IgD-negative memory B cell (primary cell): ENCODE data around the gene GPR155. TPM values are rescaled to one million over a fixed set of nuclear protein-coding genes. Genes with fewer than 3 reads are reported as not detected.

ENCODE experiments used
- H3K27ac Mint-ChIP-seq, 3 donors: one replicate each; pipeline ENCODE4 v1.8.0; 2020 to 2022; ENCODE audit warnings: mild to moderate bottlenecking in 3 of 3, mixed read lengths in 3 of 3, moderate library complexity in 1 of 3
- H3K27me3 Mint-ChIP-seq: one replicate; pipeline ENCODE4 v1.8.0; 2021; ENCODE audit warnings: mixed read lengths
- H3K36me3 Mint-ChIP-seq: one replicate; pipeline ENCODE4 v1.8.0; 2020; ENCODE audit warnings: mild to moderate bottlenecking, mixed read lengths
- H3K4me1 Mint-ChIP-seq, 3 donors: one replicate each; pipeline ENCODE4 v1.8.0; 2020 to 2022; ENCODE audit warnings: mixed read lengths in 3 of 3, mild to moderate bottlenecking in 1 of 3
- H3K4me3 Mint-ChIP-seq, 4 donors: one replicate each; pipeline ENCODE4 v1.8.0; 2020 to 2022; ENCODE audit warnings: mild to moderate bottlenecking in 4 of 4, mixed read lengths in 4 of 4, moderate library complexity in 3 of 4
- H3K9me3 Mint-ChIP-seq, 3 donors: one replicate each; pipeline ENCODE4 v1.8.0; 2020 to 2021; ENCODE audit warnings: mixed read lengths in 3 of 3, mild to moderate bottlenecking in 1 of 3
- polyA plus RNA-seq: library from polyadenylated mRNA; unstranded; fragments of 300-500 nt; fragmentation: Illumina TruSeq; gene quantifications from one replicate; pipeline ENCODE4 v1.2.3, GENCODE V29; 2021

Gene GPR155
- 1.6 TPM for polyA plus RNA-seq

GRCh38 chr2:174486563-174487107 is at the start of gene GPR155:
GPR155 (minus strand) TSS chr2:174487029; CDS start chr2:174481956, 5,073 bp downstream.
- Mint-ChIP-seq H3K4me3 (peak within 1 kb of the TSS; percentile 93 to 98 (median 97)), H3K36me3 (peaks cover 3% of the 10 kb centered on the region), H3K27me3 (peaks cover 3% of the 10 kb centered on the region), H3K27ac (peak within 1 kb of the TSS; percentile 83 to 99 (median 95)), H3K9me3 (no peaks in the 10 kb centered on the region), H3K4me1 (peaks cover 28 to 34% (median 32%) of the 10 kb centered on the region in 3 donors)

GRCh38 chr2:174535757-174536703 is 49.2 kb upstream of the GPR155 start:
- no peak overlapping the region for H3K4me3 Mint-ChIP-seq
- H3K27me3 Mint-ChIP-seq: peaks cover 6% of the 10 kb centered on the region
- no peaks in the 10 kb centered on the region for H3K9me3 Mint-ChIP-seq
- H3K4me1 Mint-ChIP-seq: peaks cover 2 to 6% (median 5%) of the 10 kb centered on the region in 3 donors
- H3K27ac Mint-ChIP-seq: no peak overlapping the region
- H3K36me3 Mint-ChIP-seq: no peaks in the 10 kb centered on the region

DNA sequence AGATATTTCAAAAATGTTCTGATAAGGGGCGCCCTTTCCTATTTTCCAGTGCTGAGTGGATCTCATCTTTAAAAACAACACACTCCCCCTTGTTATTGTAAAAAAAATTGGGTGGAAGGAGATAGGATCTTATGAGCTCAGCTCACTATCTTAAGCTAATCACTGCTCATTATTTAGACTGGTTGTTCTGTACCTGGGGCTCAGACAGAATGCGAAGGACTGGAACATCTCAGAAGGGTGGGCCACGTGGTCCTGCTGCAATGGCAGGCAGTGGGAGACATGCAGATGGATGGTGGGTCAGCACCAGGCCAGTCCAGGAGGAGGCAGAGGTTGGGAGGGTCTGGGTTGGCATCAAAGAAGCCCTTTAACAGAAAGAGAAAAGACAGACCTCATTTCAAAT is 48.3 kb upstream of the GPR155 start:
- Mint-ChIP-seq H3K36me3 (no peaks in the 10 kb centered on the region), H3K4me1 (peaks cover 2 to 6% (median 5%) of the 10 kb centered on the region in 3 donors)

DNA sequence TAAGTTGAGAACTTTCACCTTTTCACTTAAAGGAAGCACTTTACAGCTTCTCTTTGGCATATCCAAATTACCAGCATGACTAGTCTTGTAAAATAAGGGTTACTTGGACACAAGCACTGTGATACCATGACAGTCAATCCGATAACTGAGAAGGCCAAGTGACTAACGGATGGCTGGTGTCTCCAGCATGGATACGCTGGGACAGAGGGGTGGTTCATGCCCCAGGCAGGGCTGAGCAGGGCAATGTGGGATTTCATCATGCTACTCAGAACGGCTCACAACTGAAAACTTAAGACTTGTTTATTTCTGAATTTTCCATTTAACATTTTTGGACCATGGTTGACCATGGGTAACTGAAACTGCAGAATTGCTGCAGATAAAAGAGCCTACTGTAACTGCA is 43.1 kb upstream of the GPR155 start:
- Mint-ChIP-seq H3K27ac (no peak overlapping the region), H3K9me3 (peaks cover 5 to 8% (median 6%) of the 10 kb centered on the region in 3 donors), H3K27me3 (no peaks in the 10 kb centered on the region), H3K4me3 (no peak overlapping the region), H3K36me3 (peaks cover 7% of the 10 kb centered on the region), H3K4me1 (no peaks in the 10 kb centered on the region)

More for the DNA sequence above, 48.3 kb upstream of the GPR155 start:
- peaks cover 6% of the 10 kb centered on the region for H3K27me3 Mint-ChIP-seq
- H3K27ac Mint-ChIP-seq: no peak overlapping the region
- no peak overlapping the region for H3K4me3 Mint-ChIP-seq
- H3K9me3 Mint-ChIP-seq: no peaks in the 10 kb centered on the region

DNA sequence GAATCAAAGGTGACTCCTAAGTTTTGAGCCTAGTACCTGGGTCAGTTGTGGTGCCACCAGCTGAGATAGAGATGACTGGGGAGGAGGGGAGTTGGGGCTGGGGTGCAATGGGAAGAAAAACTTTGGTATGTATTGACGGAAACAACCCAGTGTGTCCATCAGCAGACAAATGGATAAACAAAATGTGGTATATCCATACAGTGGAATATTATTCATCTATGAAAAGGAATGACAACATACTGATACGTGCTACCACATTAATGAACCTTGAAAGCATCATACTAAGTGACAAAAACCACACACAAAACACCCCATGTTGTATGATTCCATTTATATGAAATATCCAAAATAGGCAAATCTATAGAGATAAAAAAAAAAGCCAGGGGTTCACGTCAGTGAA is 41.1 kb upstream of the GPR155 start:
- peaks cover 5 to 8% (median 6%) of the 10 kb centered on the region in 3 donors for H3K9me3 Mint-ChIP-seq
- H3K27me3 Mint-ChIP-seq: peaks cover 4% of the 10 kb centered on the region
- H3K36me3 Mint-ChIP-seq: peaks cover 7% of the 10 kb centered on the region
- peaks cover 3 to 10% (median 9%) of the 10 kb centered on the region in 3 donors for H3K4me1 Mint-ChIP-seq
- H3K27ac Mint-ChIP-seq: no peak overlapping the region
- no peak overlapping the region for H3K4me3 Mint-ChIP-seq

DNA sequence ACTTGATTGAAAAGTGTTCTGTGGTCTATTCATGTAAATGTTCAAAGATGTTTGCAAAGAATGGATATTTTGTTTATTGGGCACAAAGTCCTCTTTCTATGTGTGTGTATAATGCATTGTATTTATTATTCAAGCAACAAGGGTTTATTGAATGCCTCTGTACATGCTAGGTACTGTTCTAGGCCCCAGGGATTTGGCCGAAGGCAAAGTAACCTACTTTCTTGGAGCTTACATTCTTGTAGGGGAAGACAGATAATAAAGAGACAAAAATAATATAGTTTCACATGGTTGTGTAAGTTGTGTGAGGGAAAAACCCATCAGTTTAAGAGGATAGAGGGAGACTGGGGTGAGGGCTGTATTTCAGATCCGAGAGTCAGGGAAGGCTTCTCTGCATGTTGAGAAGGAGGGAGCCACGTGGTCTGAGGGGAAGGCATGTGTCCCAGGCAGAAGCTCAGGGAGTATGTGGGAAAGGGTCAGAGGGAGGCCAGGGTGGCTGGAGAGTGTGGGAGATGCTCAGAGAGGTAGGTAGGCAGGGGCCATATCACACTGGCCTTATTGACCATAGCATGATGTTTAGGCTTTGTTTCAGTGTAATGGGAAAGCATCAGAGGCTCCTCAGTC is 40.4 kb upstream of the GPR155 start:
- H3K27ac Mint-ChIP-seq: no peak overlapping the region
- H3K27me3 Mint-ChIP-seq: peaks cover 4% of the 10 kb centered on the region
- no peak overlapping the region for H3K4me3 Mint-ChIP-seq

GRCh38 chr2:174524527-174524926 is 37.7 kb upstream of the GPR155 start:
- Mint-ChIP-seq H3K36me3 (peaks cover 7% of the 10 kb centered on the region), H3K27me3 (peaks cover 4% of the 10 kb centered on the region), H3K9me3 (peaks cover 5 to 8% (median 6%) of the 10 kb centered on the region in 3 donors), H3K27ac (no peak overlapping the region), H3K4me3 (peak overlapping the region in 1 of 4 donors; percentile 44), H3K4me1 (peaks cover 3 to 12% (median 10%) of the 10 kb centered on the region in 3 donors)

More for the DNA sequence above, 40.4 kb upstream of the GPR155 start:
- H3K36me3 Mint-ChIP-seq: peaks cover 7% of the 10 kb centered on the region
- peaks cover 5 to 8% (median 6%) of the 10 kb centered on the region in 3 donors for H3K9me3 Mint-ChIP-seq
- peaks cover 3 to 12% (median 10%) of the 10 kb centered on the region in 3 donors for H3K4me1 Mint-ChIP-seq

GRCh38 chr2:174522553-174522952 is 35.7 kb upstream of the GPR155 start:
- H3K27ac Mint-ChIP-seq: no peak overlapping the region
- peaks cover 4% of the 10 kb centered on the region for H3K36me3 Mint-ChIP-seq
- peaks cover 3 to 12% (median 10%) of the 10 kb centered on the region in 3 donors for H3K4me1 Mint-ChIP-seq
- peaks cover 4% of the 10 kb centered on the region for H3K27me3 Mint-ChIP-seq
- H3K9me3 Mint-ChIP-seq: peaks cover under 1 to 3% (median 3%) of the 10 kb centered on the region in 3 donors
- H3K4me3 Mint-ChIP-seq: no peak overlapping the region

GRCh38 chr2:174518395-174518794 is 31.6 kb upstream of the GPR155 start:
- Mint-ChIP-seq H3K9me3 (no peaks in the 10 kb centered on the region), H3K4me1 (peaks cover 7 to 17% (median 7%) of the 10 kb centered on the region in 3 donors), H3K27me3 (no peaks in the 10 kb centered on the region), H3K27ac (no peak overlapping the region), H3K36me3 (no peaks in the 10 kb centered on the region), H3K4me3 (no peak overlapping the region)

DNA sequence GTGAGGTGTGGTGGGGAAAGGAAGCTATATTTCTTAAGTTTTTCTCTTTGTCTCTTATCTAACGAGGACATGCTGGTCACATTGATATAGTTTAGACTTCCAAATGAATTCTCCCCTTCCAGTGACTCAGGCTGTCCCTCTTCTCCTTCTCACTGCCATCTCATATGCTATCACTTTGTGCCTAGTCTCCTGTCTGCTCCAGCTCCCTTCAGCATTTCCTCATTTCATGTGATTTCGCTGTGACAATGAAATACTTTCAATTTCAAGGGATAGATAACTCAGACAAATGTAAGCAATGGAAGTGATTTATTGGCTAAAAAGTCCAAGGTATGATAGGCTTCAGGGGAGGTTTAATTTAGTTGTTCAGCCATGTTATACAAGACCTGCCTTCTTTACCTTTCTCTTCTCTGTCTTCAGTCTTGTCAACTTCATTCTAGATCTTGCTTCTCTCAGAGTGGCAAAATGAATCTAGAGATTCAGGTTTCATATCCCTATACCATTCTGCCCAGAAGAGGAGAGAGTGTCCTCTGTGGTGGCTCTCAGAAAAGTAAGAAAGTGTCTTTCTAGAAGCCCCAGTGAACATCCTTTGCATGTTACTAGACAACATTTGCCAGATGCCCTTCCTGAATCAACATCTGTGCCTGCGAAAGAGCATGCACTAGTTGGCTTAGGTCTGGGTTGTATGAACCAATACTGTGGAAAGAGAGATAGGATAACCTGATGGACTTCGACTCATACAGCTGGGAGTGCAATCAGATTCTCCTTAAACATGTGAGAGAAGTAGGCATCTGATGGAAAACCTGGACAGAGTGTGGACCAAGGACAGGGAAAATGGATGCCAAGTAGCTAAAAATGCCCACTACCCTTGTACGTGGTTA is 29.9 kb upstream of the GPR155 start:
- H3K4me3 Mint-ChIP-seq: peak overlapping the region in 1 of 4 donors; percentile 56
- peaks cover 0 to 8% (median 0%) of the 10 kb centered on the region in 3 donors for H3K9me3 Mint-ChIP-seq
- H3K4me1 Mint-ChIP-seq: peaks cover 7 to 14% (median 7%) of the 10 kb centered on the region in 3 donors

GRCh38 chr2:174512345-174512744 is 25.5 kb upstream of the GPR155 start:
- H3K27me3 Mint-ChIP-seq: no peaks in the 10 kb centered on the region
- peaks cover 2 to 26% (median 11%) of the 10 kb centered on the region in 3 donors for H3K9me3 Mint-ChIP-seq
- no peak overlapping the region for H3K27ac Mint-ChIP-seq
- H3K4me1 Mint-ChIP-seq: peaks cover 7 to 14% (median 7%) of the 10 kb centered on the region in 3 donors
- no peak overlapping the region for H3K4me3 Mint-ChIP-seq
- no peaks in the 10 kb centered on the region for H3K36me3 Mint-ChIP-seq

More for the DNA sequence above, 29.9 kb upstream of the GPR155 start:
- H3K27ac Mint-ChIP-seq: peak overlapping the region in 2 of 3 donors; percentile 0 to 71
- no peaks in the 10 kb centered on the region for H3K36me3 Mint-ChIP-seq
- no peaks in the 10 kb centered on the region for H3K27me3 Mint-ChIP-seq

GRCh38 chr2:174511580-174512260 is 24.9 kb upstream of the GPR155 start:
- no peaks in the 10 kb centered on the region for H3K27me3 Mint-ChIP-seq
- H3K36me3 Mint-ChIP-seq: no peaks in the 10 kb centered on the region
- H3K4me1 Mint-ChIP-seq: peaks cover 3 to 10% (median 4%) of the 10 kb centered on the region in 3 donors
- peaks cover 2 to 26% (median 11%) of the 10 kb centered on the region in 3 donors for H3K9me3 Mint-ChIP-seq
- H3K27ac Mint-ChIP-seq: no peak overlapping the region
- H3K4me3 Mint-ChIP-seq: peak overlapping the region in 1 of 4 donors; percentile 68

DNA sequence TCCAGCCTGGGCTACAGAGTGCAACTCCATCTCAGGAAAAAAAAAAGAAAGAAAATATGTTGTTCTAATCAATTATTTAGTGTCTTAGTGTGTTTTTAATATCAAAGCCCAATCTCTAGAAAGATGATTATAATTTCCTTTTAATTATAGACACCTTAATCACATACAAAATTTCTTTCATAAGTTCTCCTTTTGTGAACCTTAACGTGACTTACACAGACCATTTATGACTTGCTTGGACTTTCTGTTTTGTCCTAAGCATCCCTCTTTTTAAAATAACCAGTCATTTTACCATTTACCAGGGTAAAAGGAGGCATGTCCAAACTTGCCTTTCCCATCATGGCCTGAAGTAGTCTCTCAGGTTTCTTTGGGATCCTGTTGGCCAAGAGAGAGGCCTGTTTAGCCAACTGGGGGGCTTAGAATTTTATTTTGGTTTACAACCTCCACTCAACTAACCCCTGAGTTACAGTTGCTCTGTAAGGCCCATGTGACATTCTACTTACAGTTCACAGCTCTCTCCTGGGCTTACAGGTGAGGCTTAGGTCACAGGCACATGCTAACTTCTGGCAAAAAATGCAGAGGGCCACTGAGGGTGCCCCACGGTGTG is 23.9 kb upstream of the GPR155 start:
- Mint-ChIP-seq H3K9me3 (peaks cover 2 to 26% (median 11%) of the 10 kb centered on the region in 3 donors), H3K4me1 (peaks cover 0 to 3% (median 0%) of the 10 kb centered on the region in 3 donors), H3K4me3 (no peak overlapping the region), H3K27me3 (no peaks in the 10 kb centered on the region), H3K27ac (no peak overlapping the region), H3K36me3 (no peaks in the 10 kb centered on the region)
